ENCODE results near the gene VAV2.

- TF ChIP-seq REST (IDR thresholded peaks at IDR 0.05; ENCODE audit: insufficient read depth in 1 of 2, low read depth in 2 of 2, low read length in 1 of 2): no peak
- TF ChIP-seq CTCF (IDR thresholded peaks at IDR 0.05): no peak
- TF ChIP-seq SIN3A (IDR thresholded peaks at IDR 0.05; ENCODE audit: borderline replicate concordance, insufficient read depth, low read depth, low read length): no peak
Measured at GRCh38 chr9:134002796-134003195, 10.7 kb upstream of the VAV2 start.
